Fibroblast of pulmonary artery (primary cell): ENCODE results near the gene LRRC27.
"Not testable (repeated sequence)": the region's sequence is repeated elsewhere in the genome, so short reads cannot be mapped to it uniquely, and the experiment has no call there.

Experiments
- DNase-seq: peaks from one replicate; pipeline ENCODE4 v3.0.0-alpha.2; 2010; ENCODE audit warnings: low read depth
- H3K4me3 ChIP-seq: replicated peaks from 2 replicates; pipeline ENCODE4 v1.5.1; 2011; ENCODE audit warnings: low read depth, mild to moderate bottlenecking, control low read depth, low read length, moderate library complexity
- CTCF ChIP-seq: IDR thresholded peaks from 2 replicates; pipeline ENCODE4 v1.5.1; 2011; ENCODE audit warnings: mild to moderate bottlenecking, control low read depth, low read length, inconsistent platforms; ENCODE audit errors: missing control alignments

LRRC27 gene

DNA sequence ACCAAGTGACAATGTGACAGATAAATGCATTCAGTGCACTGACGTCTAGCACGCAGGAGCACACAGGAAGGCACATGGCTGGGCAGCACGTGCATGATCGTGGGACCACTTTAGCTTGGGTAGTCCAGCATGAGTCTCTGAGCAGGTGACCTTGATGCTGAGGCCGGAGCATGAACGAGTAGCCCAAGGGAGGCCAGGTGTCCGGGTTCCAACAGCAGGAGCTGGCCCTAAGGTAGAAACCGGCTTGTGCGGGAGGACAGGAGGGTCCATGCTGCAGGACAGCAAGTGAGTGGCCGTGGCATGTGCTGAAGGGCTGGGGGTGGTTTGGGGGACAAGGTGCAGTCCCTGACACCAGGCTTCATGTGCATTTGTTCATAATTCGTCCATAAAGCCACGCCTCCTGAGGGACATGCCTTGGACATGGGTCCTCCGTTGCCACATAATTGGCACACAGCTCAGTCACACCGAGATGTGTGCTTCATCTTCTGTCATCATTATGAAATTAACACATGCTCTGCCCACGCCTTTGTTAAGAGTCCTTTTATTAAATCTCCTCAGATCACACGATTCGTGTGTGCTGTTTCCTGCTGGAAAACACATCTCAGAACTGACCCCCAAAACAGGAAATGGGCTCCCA lies 21.2 kb upstream of the LRRC27 start:
- DNase-seq: no peak
- H3K4me3 ChIP-seq: no peak overlapping the region
- no peak for TF ChIP-seq CTCF

DNA sequence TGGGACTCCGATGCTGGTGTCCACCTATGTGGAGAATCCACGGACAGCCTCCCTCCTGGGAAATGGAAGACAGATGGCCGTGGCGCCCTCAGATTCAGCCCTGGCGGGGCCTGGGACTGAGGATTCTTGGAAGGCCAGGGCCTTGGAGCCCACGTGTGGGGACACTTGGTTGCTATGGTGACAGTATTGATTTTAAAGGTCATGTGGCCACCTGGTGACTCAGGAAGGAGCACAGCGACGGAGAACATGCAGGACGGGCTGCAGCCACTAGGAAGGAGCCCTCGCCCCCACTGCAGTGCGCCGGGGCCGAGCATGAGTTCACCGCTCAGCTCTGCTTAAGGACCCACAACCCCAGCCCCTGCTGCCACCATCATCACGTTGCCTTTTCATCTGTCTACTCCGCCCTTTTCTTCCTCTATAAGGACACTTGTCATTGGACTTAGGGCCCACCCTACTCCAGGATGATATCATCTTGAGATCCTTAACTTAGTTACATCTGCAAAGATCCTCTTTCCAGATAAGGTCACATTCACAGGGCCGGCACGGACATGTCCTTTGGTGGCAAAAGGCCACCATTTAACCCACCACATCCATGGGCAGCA lies 20.6 kb upstream of the LRRC27 start:
- no peak overlapping the region for H3K4me3 ChIP-seq
- no peak for TF ChIP-seq CTCF
- no peak for DNase-seq

DNA sequence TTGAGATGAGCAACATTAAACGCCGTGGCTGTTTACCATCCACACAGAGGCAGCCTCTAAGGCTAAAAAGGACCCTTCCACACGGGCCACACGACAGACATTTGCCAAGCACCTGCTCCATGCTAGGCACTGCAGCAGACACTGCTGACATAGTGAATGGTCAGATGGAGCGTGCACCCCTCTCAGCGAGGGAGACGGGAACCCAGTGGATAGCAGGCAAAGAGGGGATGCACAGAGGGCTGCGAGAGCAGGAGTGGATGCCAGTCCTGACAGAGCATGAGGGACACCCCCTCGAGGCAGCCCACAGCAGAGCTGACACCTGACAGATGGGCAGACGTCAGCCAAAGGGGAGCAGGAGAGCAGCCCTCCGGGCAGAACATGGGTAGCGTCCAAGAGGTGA lies 18.7 kb upstream of the LRRC27 start:
- DNase-seq: no peak
- H3K4me3 ChIP-seq: no peak overlapping the region
- TF ChIP-seq CTCF: no peak

DNA sequence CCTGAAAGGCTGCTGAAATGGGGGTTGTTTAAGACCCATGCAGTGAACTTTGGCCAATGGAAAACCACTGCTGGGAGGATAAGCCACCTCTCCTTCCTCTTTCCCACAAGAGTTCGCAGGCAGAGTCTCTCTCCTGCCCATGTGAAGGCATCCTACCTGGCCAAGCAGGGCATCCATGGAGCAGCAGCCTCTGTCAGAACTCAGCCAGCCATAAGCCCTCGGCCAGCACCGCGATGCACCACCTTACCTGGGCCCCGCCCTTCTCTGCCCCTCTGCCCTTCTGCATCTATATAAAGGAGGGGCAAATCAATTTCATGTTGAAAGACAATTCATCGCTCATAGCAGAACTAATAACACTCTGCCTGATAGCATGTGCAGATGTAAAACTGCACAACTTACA lies 18.1 kb upstream of the LRRC27 start:
- no peak overlapping the region for H3K4me3 ChIP-seq
- no peak for DNase-seq
- TF ChIP-seq CTCF: no peak

DNA sequence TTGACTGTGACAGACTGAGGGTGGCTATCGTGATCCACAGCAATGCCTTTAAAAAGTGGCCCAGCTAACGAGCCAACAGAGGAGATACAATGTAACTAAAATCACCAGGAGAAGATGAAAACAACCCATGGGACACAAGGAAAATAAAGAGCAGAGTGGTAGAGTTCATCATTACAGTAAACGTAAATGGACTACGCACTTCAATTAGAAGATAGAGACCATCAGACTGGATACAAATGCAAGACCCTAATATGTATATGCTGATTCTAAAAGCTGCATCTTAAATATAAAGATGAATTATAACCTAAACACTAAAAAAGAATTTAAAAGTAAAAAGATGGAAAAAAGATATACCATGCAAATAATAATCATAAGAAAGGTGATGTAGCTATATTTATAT lies 17.7 kb upstream of the LRRC27 start:
- TF ChIP-seq CTCF: no peak
- H3K4me3 ChIP-seq: no peak overlapping the region
- DNase-seq: no peak

- not testable (repeated sequence) for H3K4me3 ChIP-seq, DNase-seq
Measured at GRCh38 chr10:132314881-132315280, 17.1 kb upstream of the LRRC27 start.

GRCh38 chr10:132316133-132316532 lies 15.9 kb upstream of the LRRC27 start:
- no peak for TF ChIP-seq CTCF
- no peak overlapping the region for H3K4me3 ChIP-seq
- DNase-seq: no peak

DNA sequence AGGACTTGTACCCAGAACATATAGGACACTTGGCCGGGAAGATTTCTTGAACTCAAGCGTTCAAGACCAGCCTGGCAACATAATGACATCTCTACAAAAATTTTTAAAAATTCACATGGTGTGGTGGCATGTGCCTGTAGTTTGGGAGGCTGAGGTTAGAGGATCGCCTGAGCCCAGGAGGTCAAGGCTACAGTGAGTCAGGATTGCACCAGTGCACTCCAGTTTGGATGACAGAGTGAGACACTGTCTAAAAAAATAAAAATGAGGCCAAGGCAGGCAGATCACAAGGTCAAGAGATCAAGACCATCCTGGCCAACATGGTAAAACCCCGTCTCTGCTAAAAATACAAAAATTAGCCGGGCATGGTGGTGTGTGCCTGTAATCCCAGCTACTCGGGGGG lies 14.5 kb upstream of the LRRC27 start:
- DNase-seq, H3K4me3 ChIP-seq: not testable (repeated sequence)
